Measurements from ENCODE around the gene NOX3.

Gene NOX3

GRCh38 chr6:155434829-155435423 is 20.7 kb downstream of the NOX3 start:
- DNase-seq (ENCODE audit: low read depth, low spot score), result no peak

GRCh38 chr6:155434096-155434495 is 21.5 kb downstream of the NOX3 start:
- DNase-seq (ENCODE audit: low read depth, low spot score), result no peak

GRCh38 chr6:155432293-155432692 is 23.3 kb downstream of the NOX3 start:
- no peak for DNase-seq (ENCODE audit: low read depth, low spot score)

GRCh38 chr6:155429321-155429893 is 26.2 kb downstream of the NOX3 start:
- DNase-seq (ENCODE audit: low read depth, low spot score), result no peak

- no peak for DNase-seq (ENCODE audit: low read depth, low spot score)
These were observed 29.2 kb downstream of the NOX3 start for GRCh38 chr6:155426408-155426945.

- no peak for DNase-seq (ENCODE audit: low read depth, low spot score)
These were observed 31.5 kb downstream of the NOX3 start for GRCh38 chr6:155424181-155424580.

- no peak for DNase-seq (ENCODE audit: low read depth, low spot score)
These were observed 33.0 kb downstream of the NOX3 start for GRCh38 chr6:155422635-155423034.

GRCh38 chr6:155420492-155420891 is 35.1 kb downstream of the NOX3 start:
- DNase-seq (ENCODE audit: low read depth, low spot score), result no peak

GRCh38 chr6:155419161-155419560 is 36.5 kb downstream of the NOX3 start:
- DNase-seq (ENCODE audit: low read depth, low spot score), result no peak

GRCh38 chr6:155418017-155418761 is 37.5 kb downstream of the NOX3 start:
- DNase-seq (ENCODE audit: low read depth, low spot score), result peak; percentile 50

GRCh38 chr6:155417454-155417853 is 38.2 kb downstream of the NOX3 start:
- no peak for DNase-seq (ENCODE audit: low read depth, low spot score)

- DNase-seq (ENCODE audit: low read depth, low spot score), result no peak
These were observed 39.7 kb downstream of the NOX3 start for GRCh38 chr6:155415953-155416352.

- DNase-seq (ENCODE audit: low read depth, low spot score), result no peak
These were observed 41.6 kb downstream of the NOX3 start for GRCh38 chr6:155414049-155414448.

- peak; percentile 39 for DNase-seq (ENCODE audit: low read depth, low spot score)
These were observed 43.3 kb downstream of the NOX3 start for GRCh38 chr6:155412335-155412734.

GRCh38 chr6:155411154-155412052 is 44.2 kb downstream of the NOX3 start:
- DNase-seq (ENCODE audit: low read depth, low spot score), result no peak

- DNase-seq (ENCODE audit: low read depth, low spot score), result no peak
These were observed 46.2 kb downstream of the NOX3 start for GRCh38 chr6:155409391-155409790.

GRCh38 chr6:155408981-155409380 is 46.7 kb downstream of the NOX3 start:
- DNase-seq (ENCODE audit: low read depth, low spot score), result no peak

- no peak for DNase-seq (ENCODE audit: low read depth, low spot score)
These were observed 47.4 kb downstream of the NOX3 start for GRCh38 chr6:155408231-155408630.

GRCh38 chr6:155406801-155407200 is 48.8 kb downstream of the NOX3 start:
- DNase-seq (ENCODE audit: low read depth, low spot score), result no peak

GRCh38 chr6:155404937-155405336 is 50.7 kb downstream of the NOX3 start:
- no peak for DNase-seq (ENCODE audit: low read depth, low spot score)

GRCh38 chr6:155402656-155403304 is 52.9 kb downstream of the NOX3 start:
- DNase-seq (ENCODE audit: low read depth, low spot score), result no peak

Data from astrocyte of the hippocampus (primary cell).